Uterus (tissue), 2 donors: ENCODE measurements around the gene KCNN3.

ENCODE experiments used
- CTCF ChIP-seq, 4 experiments: fragments of 200-600 bp in 2 of 4; fragments of 450-650 bp in 2 of 4; sonication (generic) in 2 of 4; IDR thresholded peaks; one replicate each; pipeline ENCODE4 v1.5.1; 2016 to 2019; ENCODE audit warnings: antibody characterized with exemption in 4 of 4, mild to moderate bottlenecking in 2 of 4, moderate library complexity in 1 of 4
- POLR2A ChIP-seq, 2 donors: fragments of 450-650 bp; IDR thresholded peaks; one replicate each; pipeline ENCODE4 v1.6.1; 2016; ENCODE audit warnings: antibody characterized with exemption in 2 of 2, mild to moderate bottlenecking in 1 of 2, moderate library complexity in 1 of 2

GRCh38 chr1:154881820-154882535 lies 11.9 kb upstream of the KCNN3 start:
- TF ChIP-seq CTCF (IDR thresholded peaks at IDR 0.05) (no peak), POLR2A (IDR thresholded peaks at IDR 0.05) (no peak)
